ENCODE data around the gene RUNX1. TPM values are rescaled to one million over a fixed set of nuclear protein-coding genes. Genes with fewer than 3 reads are reported as not detected.

The RUNX1 gene
- total and polyA plus RNA-seq, 2 of the 13 experiments (the other 11 are each of a cell fraction or from before 2014, with no cell fraction given): 5.4 to 6.4 TPM

GRCh38 chr21:34908419-34909055 lies 140.6 kb downstream of the RUNX1 start (continued):
- TF ChIP-seq, protein P1, sequence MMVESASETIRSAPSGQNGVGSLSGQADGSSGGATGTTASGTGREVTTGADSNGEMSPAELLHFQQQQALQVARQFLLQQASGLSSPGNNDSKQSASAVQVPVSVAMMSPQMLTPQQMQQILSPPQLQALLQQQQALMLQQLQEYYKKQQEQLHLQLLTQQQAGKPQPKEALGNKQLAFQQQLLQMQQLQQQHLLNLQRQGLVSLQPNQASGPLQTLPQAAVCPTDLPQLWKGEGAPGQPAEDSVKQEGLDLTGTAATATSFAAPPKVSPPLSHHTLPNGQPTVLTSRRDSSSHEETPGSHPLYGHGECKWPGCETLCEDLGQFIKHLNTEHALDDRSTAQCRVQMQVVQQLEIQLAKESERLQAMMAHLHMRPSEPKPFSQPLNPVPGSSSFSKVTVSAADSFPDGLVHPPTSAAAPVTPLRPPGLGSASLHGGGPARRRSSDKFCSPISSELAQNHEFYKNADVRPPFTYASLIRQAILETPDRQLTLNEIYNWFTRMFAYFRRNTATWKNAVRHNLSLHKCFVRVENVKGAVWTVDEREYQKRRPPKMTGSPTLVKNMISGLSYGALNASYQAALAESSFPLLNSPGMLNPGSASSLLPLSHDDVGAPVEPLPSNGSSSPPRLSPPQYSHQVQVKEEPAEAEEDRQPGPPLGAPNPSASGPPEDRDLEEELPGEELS (CRISPR knock-in tag; IDR thresholded peaks at IDR 0.05): peak; percentile 88
- TF ChIP-seq POLR2AphosphoS2 (IDR thresholded peaks at IDR 0.05; ENCODE audit: low read depth, low read length) (no peak), CREB1 (IDR thresholded peaks at IDR 0.05) (no peak), CREB1 (CRISPR knock-in tag; IDR thresholded peaks at IDR 0.05) (peak; percentile 74), ATF3 (CRISPR knock-in tag; IDR thresholded peaks at IDR 0.05) (peak; percentile 87), ZNF550 (CRISPR knock-in tag; IDR thresholded peaks at IDR 0.05; ENCODE audit: borderline replicate concordance) (no peak), HMG20B (CRISPR knock-in tag; conservative IDR thresholded peaks at IDR 0.05) (peak; percentile 84), ZNF629 (CRISPR knock-in tag; conservative IDR thresholded peaks at IDR 0.05) (peak; percentile 61; the same call in 1 of the 2 replicates), PPARG (CRISPR knock-in tag; conservative IDR thresholded peaks at IDR 0.05) (peak; percentile 10; the same call in 1 of the 2 replicates), HOXD1 (CRISPR knock-in tag; IDR thresholded peaks at IDR 0.05) (peak; percentile 75; the same call in 1 of the 2 replicates), ZNF264 (CRISPR knock-in tag; IDR thresholded peaks at IDR 0.05) (0 out of 2 replicates have a peak, but pooled peaks have one; percentile 36), SALL1 (CRISPR knock-in tag; IDR thresholded peaks at IDR 0.05) (peak; percentile 56; the same call in 1 of the 2 replicates), BCL6 (CRISPR knock-in tag; IDR thresholded peaks at IDR 0.05) (peak; percentile 82), SOX6 (IDR thresholded peaks at IDR 0.05) (no peak), SOX6 (CRISPR knock-in tag; IDR thresholded peaks at IDR 0.05) (peak; percentile 99), ZNF331 (CRISPR knock-in tag; IDR thresholded peaks at IDR 0.05) (peak; percentile 78), MEIS2 (CRISPR knock-in tag; IDR thresholded peaks at IDR 0.05) (0 out of 2 replicates have a peak, but pooled peaks have one; percentile 28), NFIC (IDR thresholded peaks at IDR 0.05; ENCODE audit: low read length) (peak; percentile 82), NFKBIZ (CRISPR knock-in tag; IDR thresholded peaks at IDR 0.05) (peak; percentile 61; the same call in 1 of the 2 replicates), HDAC1 (CRISPR knock-in tag; IDR thresholded peaks at IDR 0.05) (peak; percentile 67), EP300 (IDR thresholded peaks at IDR 0.05; ENCODE audit: low read depth in 2 of 2, low read length in 2 of 2) (peak; percentile 50 to 94; a peak in 2 of 4 replicates), EP300 (CRISPR knock-in tag; IDR thresholded peaks at IDR 0.05; ENCODE audit: borderline replicate concordance) (peak; percentile 82), HOXA3 (CRISPR knock-in tag; IDR thresholded peaks at IDR 0.05) (peak; percentile 49; the same call in 1 of the 2 replicates), REPIN1 (CRISPR knock-in tag; IDR thresholded peaks at IDR 0.05; ENCODE audit: borderline replicate concordance, low read depth) (peak; percentile 64; the same call in 1 of the 2 replicates), GATA4 (IDR thresholded peaks at IDR 0.05; ENCODE audit: borderline replicate concordance, low read depth) (peak; percentile 90), TRIM24 (CRISPR knock-in tag; IDR thresholded peaks at IDR 0.05) (0 out of 2 replicates have a peak, but pooled peaks have one; percentile 78), IKZF4 (CRISPR knock-in tag; IDR thresholded peaks at IDR 0.05; ENCODE audit: borderline replicate concordance, low read depth, not compliant biosample characterization) (no peak), ELF3 (CRISPR knock-in tag; IDR thresholded peaks at IDR 0.05) (peak; percentile 57), EHMT2 (IDR thresholded peaks at IDR 0.05; ENCODE audit: borderline replicate concordance, low read depth, low read length) (no peak)

Data from HepG2 (cell line).